OCI-LY7 (cell line): ENCODE data around the gene GRK3. TPM values are rescaled to one million over a fixed set of nuclear protein-coding genes. Genes with fewer than 3 reads are reported as not detected.

Source experiments
- BruUV-seq: library from RNA; stranded (reverse); fragments of 400-500 nt; replicated peaks from 2 replicates; lab custom pipeline; 2021; lab: Mats Ljungman, UMichigan
- CTCF ChIA-PET: fragments of 300-600 bp; sonication (Branson Sonifier 250); formaldehyde crosslinking; loops from one replicate; lab custom pipeline; 2022; ENCODE audit warnings: antibody characterized with exemption; ENCODE audit not compliant: unreplicated experiment; lab: Charles Lee
- POLR2A ChIA-PET: fragments of 300-600 bp; sonication (Branson Sonifier 250); formaldehyde crosslinking; loops from one replicate; lab custom pipeline; 2022; ENCODE audit warnings: antibody characterized with exemption; lab: Charles Lee
- DNase-seq: peaks from one replicate; pipeline ENCODE4 v3.0.0-alpha.2; 2015; ENCODE audit warnings: low spot score
- H2AFZ ChIP-seq: fragments of 200-600 bp; sonication (generic), shearing (Covaris generic); 2 replicates; pipeline ENCODE4 v1.6.1; 2014; ENCODE audit warnings: mild to moderate bottlenecking, antibody characterized with exemption, low read length, moderate library complexity
- H3K27ac ChIP-seq: fragments of 200-600 bp; sonication (generic); 2 replicates; pipeline ENCODE4 v1.5.1; 2014; ENCODE audit warnings: mixed run types, low read depth, mild to moderate bottlenecking, moderate library complexity, low read length, inconsistent platforms; ENCODE audit not compliant: poor library complexity, severe bottlenecking
- H3K36me3 ChIP-seq: fragments of 200-600 bp; sonication (generic); 2 replicates; pipeline ENCODE4 v1.6.1; 2014; ENCODE audit warnings: mild to moderate bottlenecking, antibody characterized with exemption, low read length, moderate library complexity, mixed read lengths; ENCODE audit not compliant: insufficient read depth
- H3K4me1 ChIP-seq: fragments of 200-600 bp; sonication (generic); 2 replicates; pipeline ENCODE4 v1.5.1; 2014; ENCODE audit warnings: mild to moderate bottlenecking, low read length; ENCODE audit not compliant: insufficient read depth, poor library complexity, severe bottlenecking
- H3K4me2 ChIP-seq: fragments of 200-600 bp; sonication (generic); 2 replicates; pipeline ENCODE4 v1.6.1; 2014; ENCODE audit warnings: mild to moderate bottlenecking, low read length
- H3K4me3 ChIP-seq: fragments of 200-600 bp; sonication (generic); 2 replicates; pipeline ENCODE4 v1.5.1; 2014; ENCODE audit warnings: mild to moderate bottlenecking, low read depth, low read length; ENCODE audit not compliant: poor library complexity, severe bottlenecking
- H3K79me2 ChIP-seq: fragments of 200-600 bp; sonication (generic); 2 replicates; pipeline ENCODE4 v1.6.1; 2016; ENCODE audit warnings: low read depth, mild to moderate bottlenecking, low read length, moderate library complexity, mixed read lengths; ENCODE audit not compliant: insufficient read depth
- H3K9me2 ChIP-seq: fragments of 200-600 bp; sonication (generic); 2 replicates; pipeline ENCODE4 v1.6.1; 2016; ENCODE audit warnings: mild to moderate bottlenecking, low read length, mixed read lengths; ENCODE audit not compliant: insufficient read depth
- H3K9me3 ChIP-seq: fragments of 200-600 bp; sonication (generic); 2 replicates; pipeline ENCODE4 v1.6.1; 2014; ENCODE audit warnings: mild to moderate bottlenecking, mixed run types, low read length, mixed read lengths
- H4K20me1 ChIP-seq: fragments of 200-600 bp; sonication (generic); 2 replicates; pipeline ENCODE4 v1.6.1; 2014; ENCODE audit warnings: mild to moderate bottlenecking, antibody characterized with exemption, low read length, moderate library complexity, mixed read lengths; ENCODE audit not compliant: insufficient read depth
- EZH2phosphoT487 ChIP-seq: fragments of 200-600 bp; sonication (generic); IDR thresholded peaks from 2 replicates; pipeline ENCODE4 v1.6.1; 2018; ENCODE audit warnings: low read depth, borderline replicate concordance, mild to moderate bottlenecking, mixed run types, antibody characterized with exemption, low read length, moderate library complexity, mixed read lengths
- intact Hi-C: fragments of 100-400 bp; cut with micrococcal nuclease; formaldehyde crosslinking; loops from one replicate; pipeline ENCODE4 v1.10.0; 2022; ENCODE audit not compliant: unreplicated experiment
- total RNA-seq, 2 experiments: library from RNA; depleted of rRNA in 1 of 2; stranded (reverse); fragments of >200 nt in 1 of 2; shearing (Covaris generic) in 1 of 2; gene quantifications; 2 replicates each; pipeline ENCODE4 v1.2.3, GENCODE V29; 2014 to 2022
- TF ChIP-seq, protein P1 (sequence below): fragments of 200-600 bp; sonication (generic); conservative IDR thresholded peaks from 2 replicates; pipeline ENCODE4 v1.5.1; 2014; ENCODE audit warnings: mild to moderate bottlenecking, antibody characterized with exemption, low read length, moderate library complexity, mixed read lengths

Gene GRK3
- total RNA-seq, 2 experiments from 2014 or later, result 14.2 to 39.3 TPM

DNA sequence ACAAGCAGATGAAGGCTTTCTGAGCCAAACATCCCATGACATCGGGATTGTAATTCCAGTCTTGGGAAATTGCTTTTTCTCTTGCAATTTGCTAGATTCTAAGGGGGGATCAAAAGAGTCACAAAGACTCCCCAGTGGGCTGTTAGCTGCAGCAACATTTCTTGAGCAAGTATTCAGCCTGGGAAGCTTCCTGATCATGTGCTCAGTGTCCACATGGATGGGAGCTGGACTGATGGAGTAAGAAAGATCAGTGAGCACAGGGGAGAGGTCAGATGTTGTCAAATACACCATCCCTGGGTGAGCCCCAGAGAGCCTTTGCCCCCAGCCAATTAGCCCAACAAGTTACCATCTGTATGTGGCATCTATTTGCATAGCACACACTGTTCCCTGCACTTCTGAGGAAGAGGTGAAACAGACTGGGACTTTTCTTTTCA lies 10.2 kb upstream of the GRK3 start:
- Histone ChIP-seq H3K9me3 (no peaks in the 10 kb centered on the region), H3K36me3 (no peaks in the 10 kb centered on the region), H2AFZ (no peak overlapping the region), H4K20me1 (no peaks in the 10 kb centered on the region), H3K79me2 (no peaks in the 10 kb centered on the region), H3K4me1 (peaks cover 11% of the 10 kb centered on the region), H3K27ac (no peak overlapping the region), H3K4me2 (no peak overlapping the region), H3K4me3 (no peak overlapping the region), H3K9me2 (no peaks in the 10 kb centered on the region)
- intact Hi-C loops, result no loop called here
- ChIA-PET CTCF (interaction anchor here (0.5 kb wide), 1 partner anchor 11 kb away, joined by 3 read pairs; no protein-coding TSS in a partner anchor), POLR2A (no interaction called here)
- DNase-seq, result no peak
- BruUV-seq, result no TSS peak
- TF ChIP-seq EZH2phosphoT487, result no peak
- TF ChIP-seq, protein P1, sequence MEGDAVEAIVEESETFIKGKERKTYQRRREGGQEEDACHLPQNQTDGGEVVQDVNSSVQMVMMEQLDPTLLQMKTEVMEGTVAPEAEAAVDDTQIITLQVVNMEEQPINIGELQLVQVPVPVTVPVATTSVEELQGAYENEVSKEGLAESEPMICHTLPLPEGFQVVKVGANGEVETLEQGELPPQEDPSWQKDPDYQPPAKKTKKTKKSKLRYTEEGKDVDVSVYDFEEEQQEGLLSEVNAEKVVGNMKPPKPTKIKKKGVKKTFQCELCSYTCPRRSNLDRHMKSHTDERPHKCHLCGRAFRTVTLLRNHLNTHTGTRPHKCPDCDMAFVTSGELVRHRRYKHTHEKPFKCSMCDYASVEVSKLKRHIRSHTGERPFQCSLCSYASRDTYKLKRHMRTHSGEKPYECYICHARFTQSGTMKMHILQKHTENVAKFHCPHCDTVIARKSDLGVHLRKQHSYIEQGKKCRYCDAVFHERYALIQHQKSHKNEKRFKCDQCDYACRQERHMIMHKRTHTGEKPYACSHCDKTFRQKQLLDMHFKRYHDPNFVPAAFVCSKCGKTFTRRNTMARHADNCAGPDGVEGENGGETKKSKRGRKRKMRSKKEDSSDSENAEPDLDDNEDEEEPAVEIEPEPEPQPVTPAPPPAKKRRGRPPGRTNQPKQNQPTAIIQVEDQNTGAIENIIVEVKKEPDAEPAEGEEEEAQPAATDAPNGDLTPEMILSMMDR, result no peak

DNA sequence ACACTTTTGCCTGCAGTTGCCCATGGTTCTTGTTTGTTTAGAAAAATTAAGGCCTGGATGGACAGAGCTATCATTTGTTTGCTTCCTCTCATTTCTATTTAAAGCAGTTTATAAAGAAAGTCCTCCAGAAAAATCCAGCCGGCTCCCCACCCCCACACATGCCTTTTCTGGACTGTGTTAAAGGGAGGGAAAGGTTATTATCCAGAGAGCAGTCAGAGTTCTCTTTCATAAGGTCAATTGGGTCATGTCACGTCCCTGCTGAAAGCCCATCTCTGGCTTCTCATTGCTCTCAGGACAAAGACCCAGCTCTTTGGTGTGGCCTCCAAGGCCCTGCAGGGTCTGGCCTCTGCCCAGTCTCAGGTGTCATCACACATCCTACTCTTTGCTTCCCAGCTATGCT lies 9.8 kb upstream of the GRK3 start:
- H3K4me3 ChIP-seq, result no peak overlapping the region
- no peak overlapping the region for H2AFZ ChIP-seq
- intact Hi-C loops, result no loop called here
- TF ChIP-seq, protein P1, result no peak
- no peak for TF ChIP-seq EZH2phosphoT487
- DNase-seq, result no peak
- ChIA-PET POLR2A (no interaction called here), CTCF (no interaction called here)
- no peaks in the 10 kb centered on the region for H4K20me1 ChIP-seq
- H3K4me2 ChIP-seq, result no peak overlapping the region
- no peaks in the 10 kb centered on the region for H3K9me3 ChIP-seq
- no peaks in the 10 kb centered on the region for H3K9me2 ChIP-seq
- peaks cover 11% of the 10 kb centered on the region for H3K4me1 ChIP-seq
- H3K36me3 ChIP-seq, result no peaks in the 10 kb centered on the region
- H3K27ac ChIP-seq, result no peak overlapping the region
- BruUV-seq, result no TSS peak
- no peaks in the 10 kb centered on the region for H3K79me2 ChIP-seq

DNA sequence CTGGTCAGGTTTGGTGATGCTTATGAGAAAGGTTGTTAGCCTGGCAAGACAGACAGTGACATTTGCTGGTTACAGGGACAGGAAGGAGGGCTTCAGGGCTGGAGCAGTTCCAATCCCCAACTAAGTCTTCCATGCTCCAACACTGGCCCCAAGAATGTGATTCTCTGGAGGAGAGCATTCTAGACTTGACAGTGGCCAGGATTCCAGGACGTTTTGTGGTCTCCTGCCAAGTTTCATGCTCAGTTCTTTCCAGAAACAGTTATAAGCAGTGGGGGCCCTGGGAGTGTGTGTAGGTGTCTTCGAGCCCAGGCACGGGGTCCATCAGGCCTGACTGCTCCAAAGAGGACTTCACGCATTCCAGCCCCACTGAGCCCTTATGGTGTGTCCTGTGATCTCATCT lies 8.9 kb upstream of the GRK3 start:
- Histone ChIP-seq H4K20me1 (no peaks in the 10 kb centered on the region), H3K4me2 (no peak overlapping the region), H3K9me2 (no peaks in the 10 kb centered on the region), H3K9me3 (no peaks in the 10 kb centered on the region), H3K27ac (no peak overlapping the region), H3K79me2 (no peaks in the 10 kb centered on the region), H3K4me3 (no peak overlapping the region), H2AFZ (no peak overlapping the region), H3K4me1 (peaks cover 11% of the 10 kb centered on the region), H3K36me3 (no peaks in the 10 kb centered on the region)
- TF ChIP-seq, protein P1, result no peak
- TF ChIP-seq EZH2phosphoT487, result no peak
- POLR2A ChIA-PET, result interaction anchor here (0.8 kb wide), 1 partner anchor 12 kb away, joined by 3 read pairs; no protein-coding TSS in a partner anchor
- CTCF ChIA-PET, result no interaction called here
- DNase-seq, result no peak
- intact Hi-C loops, result no loop called here
- no TSS peak for BruUV-seq
